ENCODE measurements around the gene CCDC146.
"Not testable (repeated sequence)": the region's sequence is repeated elsewhere in the genome, so short reads cannot be mapped to it uniquely, and the experiment has no call there.

Gene CCDC146

GRCh38 chr7:77199013-77199966 is 76.9 kb downstream of the CCDC146 start, which contains the start of gene FGL2:
Gene FGL2, minus strand, starts transcription at chr7:77199819. Its CDS starts 26 bp downstream, at chr7:77199793.
- DNase-seq (ENCODE audit: low read depth in 4 of 4, low spot score in 1 of 4) = peak in 1 of 4 experiments; percentile 11

GRCh38 chr7:77200542-77200941 is 78.1 kb downstream of the CCDC146 start:
- no peak for DNase-seq (ENCODE audit: low read depth in 4 of 4, low spot score in 1 of 4)

DNA sequence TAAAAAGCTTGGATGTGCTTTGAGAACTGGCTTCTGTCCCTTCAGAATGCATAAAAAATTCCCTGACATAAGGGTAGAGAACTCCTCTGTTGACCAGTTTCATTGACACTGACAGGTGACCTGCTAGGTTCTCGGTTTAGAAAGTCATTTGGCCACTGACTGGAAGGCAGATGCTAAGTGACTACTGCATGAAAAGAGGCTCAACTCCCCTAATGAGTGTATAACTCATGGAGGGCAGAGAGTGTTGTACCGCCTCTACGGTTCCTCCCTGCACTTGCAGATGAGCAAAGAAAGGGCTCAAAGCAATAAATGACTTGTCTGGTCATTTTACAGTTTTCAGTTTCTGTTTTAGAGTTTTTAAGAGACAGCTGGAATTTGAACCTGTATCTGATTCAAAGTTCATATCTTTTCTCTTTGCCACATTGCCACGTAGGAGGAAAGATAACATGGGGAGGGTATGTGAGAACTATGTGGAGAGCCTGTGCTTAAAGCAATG is 80.1 kb downstream of the CCDC146 start:
- DNase-seq (ENCODE audit: low read depth in 4 of 4, low spot score in 1 of 4) = no peak

GRCh38 chr7:77205706-77206105 is 83.3 kb downstream of the CCDC146 start:
- DNase-seq (ENCODE audit: low read depth in 4 of 4, low spot score in 1 of 4) = no peak

GRCh38 chr7:77208416-77208815 is 86.0 kb downstream of the CCDC146 start:
- DNase-seq (ENCODE audit: low read depth in 4 of 4, low spot score in 1 of 4) = no peak

- no peak for DNase-seq (ENCODE audit: low read depth in 4 of 4, low spot score in 1 of 4)
Measured at GRCh38 chr7:77209479-77210139, 87.2 kb downstream of the CCDC146 start.

DNA sequence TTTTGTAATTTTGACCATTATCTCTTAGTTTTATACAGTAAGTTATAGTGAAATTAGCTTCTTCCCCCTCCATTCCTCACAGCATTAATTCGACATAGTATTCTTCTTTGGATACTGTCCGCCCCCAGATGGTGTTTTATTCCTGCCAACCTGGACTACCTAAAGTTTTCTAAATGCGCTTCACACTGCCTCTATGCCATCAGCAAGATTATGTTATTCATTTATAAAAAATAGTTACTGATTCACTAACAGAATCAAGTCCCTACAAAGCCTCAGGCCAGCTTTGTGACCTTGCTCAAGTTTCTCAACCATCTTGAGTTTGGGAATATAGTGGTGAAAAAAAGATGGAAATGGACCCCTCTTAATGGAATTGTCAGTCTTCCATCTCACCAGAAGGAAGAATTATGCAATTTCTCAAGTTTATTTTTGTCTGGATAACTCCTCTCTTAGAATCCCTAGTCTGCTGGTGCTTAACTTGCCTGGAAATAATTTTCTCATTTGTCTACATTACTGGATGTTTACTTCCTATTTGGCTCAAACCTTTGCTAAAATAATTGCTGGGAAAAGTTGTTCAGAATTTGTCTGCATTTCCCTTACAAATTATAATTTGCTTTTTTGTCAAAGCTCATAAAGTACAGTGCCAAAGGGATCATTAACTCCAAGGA is 93.9 kb downstream of the CCDC146 start:
- DNase-seq (ENCODE audit: low read depth in 4 of 4, low spot score in 1 of 4) = no peak

- DNase-seq (ENCODE audit: low read depth in 4 of 4, low spot score in 1 of 4) = no peak
Measured at GRCh38 chr7:77217474-77218185, 95.2 kb downstream of the CCDC146 start.

- DNase-seq (ENCODE audit: low read depth in 4 of 4, low spot score in 1 of 4) = not testable (repeated sequence)
Measured at GRCh38 chr7:77219701-77220331, 97.4 kb downstream of the CCDC146 start.

GRCh38 chr7:77222065-77222464 is 99.7 kb downstream of the CCDC146 start:
- DNase-seq (ENCODE audit: low read depth in 4 of 4, low spot score in 1 of 4) = no peak

- no peak for DNase-seq (ENCODE audit: low read depth in 4 of 4, low spot score in 1 of 4)
Measured at GRCh38 chr7:77222819-77223218, 100.4 kb downstream of the CCDC146 start.

DNA sequence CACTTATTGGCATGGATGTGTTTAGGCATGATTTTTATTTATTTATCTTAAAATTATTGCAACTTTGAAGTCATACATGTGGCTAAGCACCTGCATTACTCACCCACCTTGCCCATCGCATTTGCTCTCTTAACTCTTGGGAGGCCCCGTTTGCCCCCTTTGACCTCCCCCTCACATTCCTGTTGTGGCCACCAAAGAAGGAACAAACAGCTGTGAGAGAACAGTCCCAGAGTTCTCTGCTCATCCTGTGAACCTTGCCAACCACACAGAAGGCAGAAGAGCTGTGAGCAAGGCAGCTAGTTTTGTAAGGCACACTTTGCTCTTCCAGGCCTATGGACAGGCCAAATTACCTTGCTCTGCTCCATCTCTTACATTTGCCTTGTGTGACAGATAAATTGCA is 100.8 kb downstream of the CCDC146 start:
- DNase-seq (ENCODE audit: low read depth in 4 of 4, low spot score in 1 of 4) = no peak

DNA sequence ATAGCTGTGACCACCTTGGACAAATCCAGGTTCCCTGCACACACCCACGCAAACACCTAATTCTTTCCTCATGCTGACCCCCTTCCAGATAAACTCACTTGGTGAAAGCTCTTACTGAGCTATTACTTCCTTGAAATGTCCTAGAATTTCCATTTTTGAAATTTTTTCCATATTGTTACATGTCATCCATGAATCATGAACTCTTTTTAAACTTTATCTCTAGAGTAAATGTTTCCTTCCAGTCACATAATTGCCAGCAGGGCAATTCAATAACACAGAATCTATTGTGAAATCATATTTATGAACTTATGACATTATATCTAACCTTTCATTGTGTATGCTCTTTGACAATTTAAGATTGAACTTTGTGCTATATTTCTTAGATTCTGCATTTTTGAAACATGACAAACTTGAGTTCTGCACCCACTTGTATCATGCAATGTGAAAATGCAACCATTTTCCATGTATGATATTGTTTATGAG is 104.0 kb downstream of the CCDC146 start:
- no peak for DNase-seq (ENCODE audit: low read depth in 4 of 4, low spot score in 1 of 4)

- not testable (repeated sequence) for DNase-seq (ENCODE audit: low read depth in 4 of 4, low spot score in 1 of 4)
Measured at GRCh38 chr7:77228795-77229194, 106.4 kb downstream of the CCDC146 start.

DNA sequence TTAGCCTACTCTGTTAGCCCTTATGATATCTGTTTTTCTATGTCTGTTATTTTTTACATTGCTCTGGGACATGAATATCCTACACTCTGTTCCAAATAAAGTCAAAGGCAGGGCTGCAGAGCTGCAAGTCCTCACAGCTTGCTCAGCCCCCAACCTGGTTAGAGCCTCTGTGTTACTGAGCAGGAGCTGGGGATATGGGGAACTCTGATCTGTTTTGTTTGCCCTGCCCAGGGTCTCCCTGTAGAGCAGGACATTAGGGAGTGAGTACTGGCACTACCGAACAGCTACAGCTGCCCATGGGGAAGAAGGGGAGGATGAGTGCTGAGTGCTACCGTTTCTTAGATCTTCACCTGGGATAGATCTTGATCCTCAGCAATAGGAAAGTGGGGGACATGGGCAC is 110.1 kb downstream of the CCDC146 start:
- DNase-seq (ENCODE audit: low read depth in 4 of 4, low spot score in 1 of 4) = no peak

- no peak for DNase-seq (ENCODE audit: low read depth in 4 of 4, low spot score in 1 of 4)
Measured at GRCh38 chr7:77235276-77235675, 112.9 kb downstream of the CCDC146 start.

DNA sequence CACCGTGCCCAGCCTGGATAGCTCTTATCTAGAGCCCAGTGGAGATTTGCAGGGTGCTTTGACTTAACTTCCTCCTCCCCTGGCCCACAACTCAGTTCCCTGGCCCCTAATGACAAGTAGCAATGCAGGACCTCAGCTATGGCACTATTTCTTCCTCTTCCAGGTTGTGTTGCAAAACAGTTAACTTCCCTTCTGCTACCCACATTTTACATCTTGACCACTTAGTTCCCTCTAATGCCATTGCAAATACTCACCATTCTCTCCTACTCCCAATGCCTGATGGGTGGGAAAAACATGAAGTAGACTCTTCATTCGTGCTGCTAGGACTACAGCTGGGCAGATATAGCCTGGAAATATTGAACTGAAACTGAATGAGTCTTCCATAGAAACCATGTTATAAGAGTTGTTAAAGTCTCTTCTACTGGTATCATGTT is 116.3 kb downstream of the CCDC146 start:
- DNase-seq (ENCODE audit: low read depth in 4 of 4, low spot score in 1 of 4) = no peak

- DNase-seq (ENCODE audit: low read depth in 4 of 4, low spot score in 1 of 4) = no peak
Measured at GRCh38 chr7:77239471-77239870, 117.1 kb downstream of the CCDC146 start.

DNA sequence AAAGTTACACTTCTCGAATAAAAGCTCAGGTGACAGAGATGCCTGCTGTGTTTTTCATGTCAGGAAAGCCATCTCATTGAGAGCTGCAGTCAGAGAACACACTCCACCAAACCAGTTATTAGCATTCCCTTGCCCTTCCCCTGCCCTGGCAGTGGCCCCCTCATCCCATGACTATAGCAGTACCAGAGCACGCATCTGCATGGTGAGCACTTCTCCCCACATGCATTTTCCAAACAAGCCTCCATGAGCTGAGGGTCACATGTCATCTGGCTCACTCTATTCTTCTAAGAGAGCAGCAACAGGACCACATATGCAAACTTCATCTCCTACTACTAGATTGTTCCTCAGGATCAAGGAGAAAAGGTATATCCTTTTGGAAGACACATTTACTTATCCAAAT is 119.7 kb downstream of the CCDC146 start:
- DNase-seq (ENCODE audit: low read depth in 4 of 4, low spot score in 1 of 4) = no peak

- DNase-seq (ENCODE audit: low read depth in 4 of 4, low spot score in 1 of 4) = no peak
Measured at GRCh38 chr7:77242554-77242953, 120.1 kb downstream of the CCDC146 start.
